NCI-H2081 treated with DMSO at 0.1 percent for 48 hours (cell line): ENCODE data around the gene DHRSX.

Experiments used
- DNase-seq: peaks from one replicate; lab custom pipeline; 2025; lab: John Stamatoyannopoulos, UW

DHRSX gene

DNA sequence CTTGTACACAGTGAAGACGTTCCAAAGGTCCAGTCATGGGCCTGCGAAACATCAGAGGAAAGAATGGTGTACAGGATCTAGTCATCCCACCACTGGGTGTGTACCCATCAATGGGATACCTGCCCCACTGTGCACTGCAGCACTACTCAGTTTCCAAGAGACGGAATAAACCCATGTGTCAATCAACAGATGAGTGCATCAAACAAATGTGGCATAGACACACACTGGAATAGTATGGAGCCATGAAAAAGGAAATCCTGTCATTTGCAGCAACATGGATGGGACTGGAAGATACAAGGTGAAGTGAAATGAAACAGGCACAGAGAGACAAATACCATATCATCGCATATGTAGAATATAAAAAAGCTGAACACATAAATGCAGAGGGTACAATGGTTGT is 48.0 kb downstream of the DHRSX start:
- DNase-seq: no peak

DNA sequence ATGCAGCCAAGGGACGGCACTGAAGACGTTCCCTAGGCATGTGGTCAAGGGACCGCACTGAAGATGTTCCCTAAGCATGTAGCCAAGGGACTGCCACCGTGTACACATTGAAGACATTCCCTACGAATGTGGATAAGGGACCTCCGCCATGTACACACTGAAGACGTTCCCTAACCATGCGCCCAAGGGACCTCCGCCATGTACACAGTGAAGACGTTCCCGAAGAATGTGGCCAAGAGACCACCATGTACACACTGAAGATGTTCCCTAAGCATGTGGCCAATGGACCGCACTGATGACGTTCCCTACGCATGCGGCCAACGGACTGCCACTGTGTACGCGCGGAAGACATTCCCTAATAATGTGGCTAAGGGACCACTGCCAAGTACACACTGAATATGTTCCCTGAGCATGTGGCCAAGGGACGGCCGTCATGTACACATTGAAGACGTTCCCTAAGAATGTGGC is 48.4 kb downstream of the DHRSX start:
- DNase-seq: no peak

DNA sequence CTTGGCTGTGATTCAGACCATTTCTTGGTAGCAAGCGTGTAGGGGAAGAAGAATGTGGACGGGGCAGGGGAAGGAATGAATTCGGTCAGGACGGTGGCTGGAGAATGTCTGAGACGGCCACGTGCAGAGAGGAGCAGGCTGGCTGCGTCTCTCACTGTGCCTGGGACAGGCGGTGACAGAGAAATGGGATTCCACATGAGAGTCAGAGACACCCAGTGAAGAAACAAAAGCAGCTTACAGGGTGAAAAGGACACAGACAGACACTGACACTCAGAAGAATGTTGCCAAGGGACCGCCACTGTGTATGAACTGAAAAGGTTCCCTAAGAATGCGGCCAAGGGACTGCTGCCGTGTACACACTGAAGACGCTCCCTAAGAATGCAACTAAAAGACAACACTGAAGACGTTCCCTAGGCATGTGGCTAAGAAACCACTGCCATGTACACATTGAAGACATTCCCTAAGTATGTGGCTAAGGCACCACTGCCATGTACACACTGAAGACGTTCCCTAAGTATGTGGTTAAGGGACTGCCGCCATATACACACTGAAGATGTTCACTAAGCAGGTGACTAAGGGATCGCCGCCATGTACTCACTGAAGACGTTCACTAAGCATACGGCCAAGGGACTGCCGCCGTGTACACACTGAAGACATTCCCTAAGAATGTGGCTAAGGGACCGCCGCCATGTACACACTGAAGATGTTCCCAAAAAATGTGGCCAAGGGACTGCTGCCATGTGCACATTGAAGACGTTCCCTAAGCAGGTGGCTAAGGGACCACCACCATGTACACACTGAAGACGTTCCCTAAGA is 49.1 kb downstream of the DHRSX start:
- DNase-seq: no peak

DNA sequence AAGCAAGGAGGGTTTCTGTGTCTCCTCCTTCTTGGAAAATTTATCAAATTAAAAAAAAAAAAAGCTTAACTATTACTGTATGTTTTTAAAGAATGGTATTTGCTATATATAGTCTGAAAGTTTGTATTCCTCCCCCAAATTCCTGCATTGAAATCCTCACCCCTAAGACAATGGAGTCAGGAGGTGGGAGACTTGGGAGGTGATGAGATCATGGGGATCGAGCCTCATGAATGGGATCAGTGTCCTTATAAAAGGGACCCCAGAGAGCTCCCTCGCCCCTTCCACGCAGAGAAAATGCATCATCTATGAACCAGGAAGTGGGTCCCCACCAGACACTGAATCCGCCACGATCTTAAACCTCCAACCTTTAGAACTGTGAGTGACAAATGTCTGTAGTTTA is 50.1 kb downstream of the DHRSX start:
- no peak for DNase-seq

DNA sequence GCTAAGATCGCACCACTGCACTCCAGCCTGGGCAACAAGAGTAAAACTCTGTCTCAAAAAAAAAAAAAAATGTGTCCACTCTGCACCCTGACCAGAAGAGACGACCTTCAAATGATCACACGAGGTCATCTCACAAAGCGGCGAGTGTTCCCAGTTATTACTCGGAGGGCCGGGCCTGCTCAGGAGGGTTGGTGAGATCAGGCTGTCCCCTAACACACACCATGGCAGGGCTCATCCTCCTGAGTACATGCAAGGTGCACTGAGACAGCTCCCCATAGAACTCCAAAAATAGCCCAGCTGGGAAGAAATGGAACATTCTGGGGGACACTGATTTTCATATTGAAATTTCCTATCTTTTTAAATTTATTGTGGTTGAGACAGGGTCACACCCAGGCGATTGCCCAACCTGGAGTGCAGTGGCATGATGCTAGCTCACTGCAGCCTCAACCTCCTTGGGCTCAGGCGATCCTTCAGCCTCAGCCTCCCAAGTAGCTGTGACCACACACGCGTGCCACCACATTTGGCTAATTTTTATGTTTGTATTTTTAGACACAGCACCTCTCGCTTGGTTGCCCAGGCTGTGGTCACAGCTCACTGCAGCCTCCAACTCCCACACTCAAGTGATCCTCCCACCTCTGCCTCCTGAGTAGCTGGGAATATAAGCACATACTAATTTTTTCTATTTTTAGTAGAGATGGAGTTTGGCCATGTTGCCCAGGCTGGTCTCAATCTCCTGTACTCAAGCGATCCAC is 51.5 kb downstream of the DHRSX start:
- no peak for DNase-seq

DNA sequence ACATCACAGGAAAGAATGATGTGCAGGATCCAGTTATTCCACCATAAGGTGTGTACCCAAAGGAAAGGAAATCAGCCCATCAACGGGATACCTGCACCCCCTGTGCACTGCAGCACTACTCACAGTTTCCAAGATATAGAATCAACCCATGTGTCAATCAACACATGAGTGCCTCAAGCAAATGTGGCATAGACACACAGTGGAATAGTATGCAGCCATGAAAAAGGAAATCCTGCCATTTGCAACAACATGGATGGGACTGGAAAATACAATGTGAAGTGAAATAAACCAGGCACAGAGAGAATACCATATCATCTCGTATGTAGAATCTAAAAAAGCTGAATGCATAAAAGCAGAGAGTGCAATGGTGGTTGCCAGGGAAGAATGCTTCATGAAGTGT is 53.3 kb downstream of the DHRSX start:
- no peak for DNase-seq

DNA sequence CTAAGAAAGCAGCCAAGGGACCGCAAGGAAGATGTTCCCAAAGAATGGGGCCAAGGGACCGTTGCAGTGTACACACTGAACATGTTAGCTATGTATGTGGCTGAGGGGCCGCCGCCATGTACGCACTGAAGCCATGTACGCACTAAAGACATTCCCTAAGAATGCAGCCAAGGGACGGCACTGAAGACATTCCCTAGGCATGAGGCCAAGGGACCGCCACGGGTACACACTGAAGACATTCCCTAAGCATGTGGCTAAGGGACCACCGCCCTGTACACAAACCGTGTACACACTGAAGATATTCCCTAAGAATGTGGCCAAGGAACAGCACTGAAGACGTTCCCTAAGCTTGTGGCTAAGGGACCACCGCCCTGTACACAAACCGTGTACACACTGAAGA is 54.0 kb downstream of the DHRSX start:
- DNase-seq: no peak

DNA sequence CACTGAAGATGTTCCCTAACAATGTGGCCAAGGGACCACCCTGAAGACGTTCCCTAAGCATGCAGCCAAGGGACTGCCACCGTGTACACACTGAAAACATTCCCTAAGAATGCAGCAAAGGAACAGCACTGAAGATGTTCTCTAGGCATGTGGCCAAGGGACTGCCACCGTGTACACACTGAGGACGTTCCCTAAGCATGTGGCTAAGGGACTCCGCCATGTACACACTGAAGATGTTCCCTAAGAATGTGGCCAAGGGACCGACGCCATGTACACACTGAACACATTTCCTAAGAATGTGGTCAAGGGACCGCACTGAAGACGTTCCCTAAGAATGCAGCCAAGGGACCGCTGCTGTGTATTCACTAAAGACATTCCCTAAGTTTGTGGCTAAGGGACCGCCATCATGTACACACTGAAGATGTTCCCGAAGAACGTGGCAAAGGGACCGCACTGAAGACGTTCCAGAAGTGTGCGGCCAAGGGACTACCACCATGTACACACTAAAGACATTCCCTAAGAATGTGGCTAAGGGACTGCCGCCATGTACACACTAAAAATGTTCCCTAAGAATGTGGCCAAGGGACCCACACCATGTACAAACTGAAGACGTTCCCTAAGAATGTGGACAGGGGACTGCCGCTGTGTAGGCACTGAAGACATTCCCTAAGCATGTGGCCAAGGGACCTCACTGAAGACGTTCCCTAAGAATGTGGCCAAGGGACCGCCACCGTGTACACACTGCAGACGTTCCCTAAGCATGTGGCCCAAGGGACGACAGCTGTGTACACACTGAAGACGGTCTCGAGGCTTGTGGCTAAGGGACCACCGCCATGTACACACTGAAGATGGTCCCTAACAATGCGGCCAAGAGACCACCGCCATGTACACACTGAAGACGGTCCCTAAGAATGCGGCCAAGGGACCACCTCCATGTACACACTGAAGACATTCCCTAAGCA is 54.8 kb downstream of the DHRSX start:
- DNase-seq: no peak

DNA sequence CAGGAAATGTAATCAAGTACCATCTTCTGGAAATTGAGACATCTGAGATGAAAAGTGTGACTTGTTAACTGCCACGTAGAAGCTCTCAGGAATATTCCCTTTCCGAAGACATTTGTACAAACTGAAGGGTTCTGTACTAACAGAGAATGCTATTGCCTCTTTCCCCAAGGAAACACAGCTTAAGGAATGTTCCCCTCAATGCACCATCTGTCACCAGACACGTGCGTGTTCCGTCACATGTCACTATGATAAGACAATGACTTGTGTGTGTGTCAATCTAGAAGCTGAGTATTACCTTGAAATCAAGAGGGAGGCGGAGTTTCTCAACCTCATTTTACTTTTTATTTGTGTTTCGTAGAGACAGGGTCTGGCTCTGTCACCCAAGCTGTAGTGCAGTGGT is 58.1 kb downstream of the DHRSX start:
- DNase-seq: no peak

DNA sequence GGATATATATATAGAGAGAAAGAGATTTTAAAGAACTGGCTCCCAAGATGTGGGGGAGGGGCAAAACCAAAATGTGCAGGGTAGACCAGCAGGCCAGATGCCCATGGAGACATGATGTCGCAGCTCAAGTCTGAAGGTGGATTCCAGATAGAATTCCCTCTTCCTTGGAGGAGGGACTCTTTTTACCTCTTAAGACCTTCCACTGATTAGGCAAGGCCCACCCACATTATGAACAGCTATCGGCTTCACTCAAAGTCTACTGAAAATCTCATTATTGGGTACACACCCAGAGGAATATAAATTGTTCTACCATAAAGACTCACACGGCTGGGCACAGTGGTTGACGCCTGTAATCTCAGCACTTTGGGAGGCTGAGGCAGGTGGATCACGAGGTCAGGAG is 59.3 kb downstream of the DHRSX start:
- DNase-seq: no peak

DNA sequence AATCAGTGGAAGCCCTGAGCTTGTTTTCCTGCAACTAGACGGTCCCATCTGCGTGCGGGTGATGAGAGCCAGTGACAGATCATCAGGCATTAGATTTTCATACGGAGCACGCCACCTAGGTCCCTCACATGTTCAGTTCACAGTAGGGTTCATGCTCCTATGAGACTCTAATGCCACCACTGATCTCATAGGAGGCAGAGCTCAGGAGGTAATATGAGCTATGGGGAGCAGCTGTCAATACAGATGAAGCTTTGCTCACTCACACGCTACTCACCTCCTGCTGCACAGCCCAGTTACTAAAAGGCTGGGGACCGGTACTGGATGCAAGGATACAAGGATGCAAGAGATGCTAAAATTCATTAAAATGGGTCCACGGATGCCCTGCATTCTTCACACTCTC is 61.2 kb downstream of the DHRSX start:
- DNase-seq: no peak

DNA sequence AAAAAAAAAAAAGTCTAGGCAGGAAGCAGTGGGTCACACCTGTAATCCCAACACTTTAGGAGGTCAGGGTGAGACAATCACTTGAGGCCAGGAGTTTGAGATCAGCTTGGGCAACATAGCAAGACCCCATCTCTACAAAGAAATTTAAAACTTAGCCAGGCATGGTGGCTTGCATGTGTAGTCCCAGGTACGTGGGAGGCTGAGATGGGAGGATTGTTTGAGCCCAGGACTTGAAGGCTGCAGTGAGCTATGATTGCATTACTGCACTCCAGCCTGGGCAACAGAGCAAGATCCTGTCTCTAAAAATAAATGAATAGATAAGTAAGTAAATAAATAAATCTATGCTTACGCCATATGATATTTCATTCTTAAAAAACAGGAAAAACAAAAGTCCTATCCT is 65.3 kb downstream of the DHRSX start:
- DNase-seq: no peak

DNA sequence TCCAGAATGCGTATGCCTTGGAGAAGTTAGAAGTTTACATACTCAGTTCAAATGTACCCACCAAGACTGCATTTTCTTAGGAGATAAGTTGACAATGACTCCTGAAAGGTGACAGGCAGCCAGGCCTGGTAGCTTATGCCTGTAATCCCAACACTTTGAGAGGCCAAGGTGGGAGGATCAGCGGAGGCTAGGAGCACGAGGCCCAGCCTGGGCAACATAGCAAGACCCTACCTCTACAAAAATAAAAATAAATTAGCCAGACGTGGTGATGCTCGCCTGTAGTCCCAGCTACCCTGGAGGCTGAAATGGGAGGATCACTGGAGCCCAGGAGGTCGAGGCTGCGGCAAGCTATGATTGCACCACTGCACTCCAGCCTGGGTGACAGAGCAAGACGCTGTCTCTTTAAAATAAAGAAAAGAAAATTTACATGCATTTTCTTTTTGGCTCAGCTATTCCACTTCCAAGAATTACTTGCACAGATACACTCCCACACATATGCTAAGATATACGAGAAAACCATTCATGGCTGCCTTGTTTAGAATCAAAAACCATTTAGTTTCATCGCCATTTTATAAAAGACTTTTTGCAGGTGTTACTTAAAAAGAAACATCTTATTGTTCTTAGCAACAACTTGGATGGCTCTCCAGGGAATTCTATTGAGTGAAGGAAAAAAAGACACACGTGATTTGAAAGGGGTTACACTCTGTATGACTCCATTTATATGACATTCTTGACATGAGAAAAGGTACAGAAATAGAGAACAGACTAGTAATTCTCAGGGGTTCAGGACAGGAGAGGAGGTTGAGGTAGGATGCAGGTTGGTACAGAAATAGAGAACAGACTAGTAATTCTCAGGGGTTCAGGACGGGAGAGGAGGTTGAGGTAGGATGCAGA is 66.3 kb downstream of the DHRSX start:
- no peak for DNase-seq

DNA sequence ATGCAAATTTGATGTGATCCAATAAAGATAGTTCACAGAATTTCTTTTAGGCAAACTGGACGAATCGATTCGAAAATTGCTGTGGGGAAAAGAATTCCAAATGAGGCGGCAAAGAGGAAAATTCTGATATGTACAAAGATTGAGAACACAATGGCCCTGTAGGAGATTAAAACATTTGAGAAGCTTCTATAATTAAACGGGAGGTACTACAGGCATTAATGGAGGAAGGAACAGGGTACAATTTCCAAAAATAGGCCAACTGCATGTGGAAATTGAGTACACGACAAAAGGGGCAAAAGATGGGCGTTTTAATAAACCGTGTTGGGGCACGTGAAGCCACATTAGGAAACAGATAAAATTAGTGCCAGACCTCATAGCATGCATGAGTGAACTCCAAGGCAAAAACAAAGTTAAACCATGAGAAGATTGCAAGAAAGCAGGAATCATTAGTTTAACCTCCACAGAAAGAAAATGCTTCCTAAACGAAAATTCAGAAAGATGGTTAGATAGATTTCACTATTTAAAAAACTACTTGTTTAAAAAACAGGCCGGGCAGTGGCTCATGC is 68.4 kb downstream of the DHRSX start:
- no peak for DNase-seq

DNA sequence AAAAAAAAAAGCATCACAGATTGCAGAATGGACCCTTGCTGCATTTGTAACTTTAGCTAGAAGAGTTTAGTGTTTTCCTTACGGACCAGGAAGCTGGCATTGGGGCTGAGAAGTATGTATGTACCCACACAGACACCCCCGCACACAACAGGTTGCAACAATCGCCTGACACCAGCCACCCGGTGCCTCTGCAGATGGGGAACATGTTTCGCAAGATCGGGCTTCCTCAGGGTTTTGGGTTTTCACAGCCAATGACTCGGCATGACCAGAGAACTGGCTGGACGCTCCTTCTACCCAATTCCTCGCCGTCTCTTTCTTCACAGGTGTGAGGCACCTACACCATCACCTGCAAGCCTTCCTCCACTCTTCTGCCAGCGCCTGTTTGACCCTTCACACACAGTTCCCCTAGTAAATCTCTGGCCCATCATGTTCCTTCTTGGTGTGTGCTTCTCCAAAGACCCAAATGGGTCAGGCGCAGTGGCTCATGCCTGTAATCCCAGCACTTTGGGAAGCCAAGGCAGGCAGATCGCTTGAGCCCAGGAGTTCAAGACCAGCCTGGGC is 70.4 kb downstream of the DHRSX start:
- DNase-seq: no peak

DNA sequence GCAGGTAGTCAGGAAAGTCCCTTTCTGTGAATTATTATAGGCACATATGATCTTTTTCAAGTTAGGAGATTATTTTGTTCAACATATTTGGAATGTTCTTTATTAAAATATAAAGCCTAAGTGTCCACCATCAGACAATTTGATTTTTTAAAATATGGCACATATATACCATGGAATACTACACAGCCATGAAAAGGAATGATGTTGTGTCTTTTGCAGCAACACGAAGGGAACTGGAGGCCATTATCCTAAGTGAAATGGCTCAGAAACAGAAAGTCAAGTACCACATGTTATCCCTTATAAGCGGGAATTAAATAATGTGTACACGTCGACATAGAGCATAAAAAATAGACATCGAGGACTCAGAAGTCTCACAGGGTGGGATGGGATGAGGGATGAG is 73.0 kb downstream of the DHRSX start:
- no peak for DNase-seq

DNA sequence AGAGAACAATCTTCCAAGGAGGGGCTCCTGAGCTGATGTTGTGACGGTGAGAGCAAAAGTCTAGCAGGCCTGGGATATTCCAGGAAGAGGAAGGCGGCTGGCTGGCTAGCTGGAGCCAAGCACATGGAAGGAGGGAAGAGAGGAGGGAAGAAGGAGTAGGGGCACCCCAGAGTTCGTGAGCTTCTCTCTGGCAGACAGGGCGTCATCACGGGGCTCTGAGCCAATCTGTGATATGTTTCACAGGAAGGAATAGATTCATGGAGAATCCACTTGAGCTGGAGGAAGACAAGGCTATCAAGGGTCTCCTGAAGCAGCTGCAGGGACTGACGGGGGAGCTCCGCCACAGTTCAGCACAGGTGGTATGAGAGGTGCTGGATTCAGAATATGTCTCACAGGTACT is 73.6 kb downstream of the DHRSX start:
- no peak for DNase-seq

DNA sequence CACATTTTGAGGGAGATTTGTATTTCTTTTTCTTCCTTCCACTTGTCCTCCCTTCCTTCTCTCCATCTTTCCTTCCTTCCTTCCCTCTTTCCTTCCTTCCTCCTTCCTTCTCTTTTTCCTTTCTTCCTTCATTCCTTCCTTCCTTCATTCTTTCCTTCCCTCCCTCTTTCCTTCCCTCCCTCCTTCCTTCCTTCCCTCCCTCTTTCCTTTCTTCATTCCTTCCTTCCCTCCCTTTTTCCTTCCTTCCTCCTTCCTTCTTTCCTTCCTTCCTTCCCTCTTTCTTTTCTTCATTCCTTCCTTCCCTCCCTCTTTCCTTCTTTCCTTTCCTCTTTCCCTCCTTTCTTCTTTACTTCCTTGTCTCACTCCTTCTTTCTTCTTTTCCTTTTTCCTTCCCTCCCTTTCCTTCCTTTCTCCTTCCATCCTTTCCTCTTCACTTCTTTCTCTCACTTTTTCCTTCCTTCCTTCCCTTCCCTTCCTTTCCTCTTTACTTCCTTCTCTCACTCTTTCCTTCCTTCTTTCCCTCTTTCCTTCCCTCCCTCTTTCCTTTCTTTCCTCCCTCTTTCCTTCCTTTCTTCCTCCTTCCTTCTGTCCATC is 74.4 kb downstream of the DHRSX start:
- DNase-seq: no peak

DNA sequence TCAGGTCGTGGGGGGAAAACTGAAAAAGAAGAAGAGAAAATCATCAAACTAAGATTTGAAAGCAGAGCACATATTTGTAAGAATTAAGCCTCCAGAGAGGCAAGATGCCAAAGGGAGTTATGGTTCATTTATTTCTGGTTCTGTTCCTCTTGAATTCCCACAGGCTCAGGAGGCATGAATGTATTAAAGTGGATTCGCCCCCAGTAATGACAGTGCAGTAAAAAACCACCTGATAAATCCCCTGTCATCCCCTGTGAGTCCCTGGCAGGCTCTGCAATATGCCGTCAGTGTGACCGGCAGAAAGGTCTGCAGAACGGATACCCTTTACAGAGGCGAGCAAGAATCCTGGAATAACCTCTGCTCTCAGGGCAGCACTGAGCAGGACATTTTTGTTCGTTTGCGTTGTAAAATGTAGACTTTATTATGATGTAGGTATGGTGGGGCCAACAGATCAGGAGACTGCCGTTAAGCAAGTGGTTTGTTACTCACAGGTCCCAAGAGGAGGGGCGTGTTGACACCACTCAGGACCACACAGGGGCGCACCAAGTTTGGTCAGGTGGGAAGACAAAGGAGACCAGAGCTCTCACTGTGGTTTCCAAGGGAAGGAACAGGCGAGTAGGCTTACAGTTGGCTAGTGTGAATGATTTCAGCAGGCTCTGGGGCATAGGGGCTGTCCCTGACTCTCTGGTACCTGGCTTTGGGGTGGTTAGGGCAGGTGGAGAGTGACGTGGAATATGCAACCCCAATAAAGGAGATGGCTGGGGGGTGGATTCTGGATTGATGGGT is 75.3 kb downstream of the DHRSX start:
- DNase-seq: no peak
